ENCODE measurements around the gene CHML. TPM values are rescaled to one million over a fixed set of nuclear protein-coding genes. Genes with fewer than 3 reads are reported as not detected.

Gene CHML
- total and polyA plus RNA-seq, 2 donors (not counting 1 experiment from before 2014, with no cell fraction given) = 9.7 to 34.0 TPM

DNA sequence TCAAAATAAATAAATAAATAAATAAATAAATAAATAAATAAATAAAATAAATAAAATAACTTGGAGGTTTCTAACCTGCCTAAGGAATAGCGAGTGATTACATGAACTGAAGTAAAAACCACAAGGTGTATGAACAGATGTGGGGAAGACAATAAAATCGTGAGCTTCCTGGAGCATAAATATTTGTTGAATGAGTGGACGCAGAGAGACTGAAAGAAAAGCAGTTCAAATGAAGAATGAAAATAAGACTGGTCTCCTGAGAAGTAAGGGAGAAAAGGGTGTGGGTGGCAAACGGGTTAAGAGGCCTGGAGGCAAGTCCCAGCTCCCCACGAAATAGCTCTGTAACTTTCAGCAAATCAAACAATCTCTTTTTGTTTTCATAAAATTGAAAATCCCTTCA, 33.6 kb downstream of the CHML start:
- WGBS (ENCODE audit: insufficient coverage) = 82% methylated on average over 3 of the region's 5 CpGs
- Histone ChIP-seq H3K9me3 (ENCODE audit: control extremely low read depth in 1 of 3, control insufficient read depth in 2 of 3, insufficient read depth in 1 of 3, low read length in 2 of 3) (no peaks in the 10 kb centered on the region), H3K4me1 (ENCODE audit: control insufficient read depth in 2 of 2, insufficient read depth in 2 of 2, low read length in 2 of 2) (peaks cover 6% of the 10 kb centered on the region in 2 donors), H3K27me3 (replicated peaks in 1 of 4; ENCODE audit: control extremely low read depth in 1 of 4, control insufficient read depth in 3 of 4, insufficient read depth in 4 of 4, low read length in 3 of 4) (no peaks in the 10 kb centered on the region), H3K4me2 (replicated peaks; ENCODE audit: low read depth, low read length, poor library complexity, severe bottlenecking) (no peak overlapping the region), H2AFZ (ENCODE audit: insufficient read depth, low read depth, low read length, poor library complexity, severe bottlenecking) (no peak overlapping the region), H3K36me3 (replicated peaks in 1 of 2; ENCODE audit: control extremely low read depth in 1 of 2, control insufficient read depth in 1 of 2, extremely low read depth in 1 of 2, insufficient read depth in 2 of 2, low read length in 1 of 2) (peaks cover 11 to 35% of the 10 kb centered on the region in 2 experiments), H3K27ac (ENCODE audit: low read length in 2 of 2) (no peak overlapping the region), H4K20me1 (ENCODE audit: control insufficient read depth, insufficient read depth, low read length, poor library complexity, severe bottlenecking) (peaks cover 8% of the 10 kb centered on the region), H3K79me2 (ENCODE audit: control insufficient read depth, insufficient read depth, low read length) (peaks cover 48% of the 10 kb centered on the region), H3K4me3 (ENCODE audit: control extremely low read depth in 1 of 5, extremely low read depth in 1 of 5, insufficient read depth in 1 of 5, low read depth in 2 of 5, low read length in 4 of 5) (no peak overlapping the region), H3K9ac (ENCODE audit: low read length) (no peak overlapping the region)
- DNase-seq (no peak), ATAC-seq (ENCODE audit: low read depth) (no peak)
- Mint-ChIP-seq H3K27me3 (no peaks in the 10 kb centered on the region), H3K9me3 (ENCODE audit: insufficient read depth) (no peaks in the 10 kb centered on the region), H3K4me3 (no peak overlapping the region), H3K27ac (no peak overlapping the region), H3K4me1 (peaks cover 21% of the 10 kb centered on the region)
- TF ChIP-seq, protein P1, sequence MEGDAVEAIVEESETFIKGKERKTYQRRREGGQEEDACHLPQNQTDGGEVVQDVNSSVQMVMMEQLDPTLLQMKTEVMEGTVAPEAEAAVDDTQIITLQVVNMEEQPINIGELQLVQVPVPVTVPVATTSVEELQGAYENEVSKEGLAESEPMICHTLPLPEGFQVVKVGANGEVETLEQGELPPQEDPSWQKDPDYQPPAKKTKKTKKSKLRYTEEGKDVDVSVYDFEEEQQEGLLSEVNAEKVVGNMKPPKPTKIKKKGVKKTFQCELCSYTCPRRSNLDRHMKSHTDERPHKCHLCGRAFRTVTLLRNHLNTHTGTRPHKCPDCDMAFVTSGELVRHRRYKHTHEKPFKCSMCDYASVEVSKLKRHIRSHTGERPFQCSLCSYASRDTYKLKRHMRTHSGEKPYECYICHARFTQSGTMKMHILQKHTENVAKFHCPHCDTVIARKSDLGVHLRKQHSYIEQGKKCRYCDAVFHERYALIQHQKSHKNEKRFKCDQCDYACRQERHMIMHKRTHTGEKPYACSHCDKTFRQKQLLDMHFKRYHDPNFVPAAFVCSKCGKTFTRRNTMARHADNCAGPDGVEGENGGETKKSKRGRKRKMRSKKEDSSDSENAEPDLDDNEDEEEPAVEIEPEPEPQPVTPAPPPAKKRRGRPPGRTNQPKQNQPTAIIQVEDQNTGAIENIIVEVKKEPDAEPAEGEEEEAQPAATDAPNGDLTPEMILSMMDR (IDR thresholded peaks at IDR 0.05) = no peak
- no peak for TF ChIP-seq EZH2 (IDR thresholded peaks at IDR 0.05; ENCODE audit: borderline replicate concordance, insufficient read depth, low read depth, low read length, poor library complexity, severe bottlenecking)
- POLR2A ChIA-PET = no interaction called here
- CTCF ChIA-PET = interaction anchor here (1.2 kb wide), 1 partner anchor 19 kb away, joined by 3 read pairs; no protein-coding TSS in a partner anchor
- intact Hi-C loops (cut with micrococcal nuclease) = no loop called here

DNA sequence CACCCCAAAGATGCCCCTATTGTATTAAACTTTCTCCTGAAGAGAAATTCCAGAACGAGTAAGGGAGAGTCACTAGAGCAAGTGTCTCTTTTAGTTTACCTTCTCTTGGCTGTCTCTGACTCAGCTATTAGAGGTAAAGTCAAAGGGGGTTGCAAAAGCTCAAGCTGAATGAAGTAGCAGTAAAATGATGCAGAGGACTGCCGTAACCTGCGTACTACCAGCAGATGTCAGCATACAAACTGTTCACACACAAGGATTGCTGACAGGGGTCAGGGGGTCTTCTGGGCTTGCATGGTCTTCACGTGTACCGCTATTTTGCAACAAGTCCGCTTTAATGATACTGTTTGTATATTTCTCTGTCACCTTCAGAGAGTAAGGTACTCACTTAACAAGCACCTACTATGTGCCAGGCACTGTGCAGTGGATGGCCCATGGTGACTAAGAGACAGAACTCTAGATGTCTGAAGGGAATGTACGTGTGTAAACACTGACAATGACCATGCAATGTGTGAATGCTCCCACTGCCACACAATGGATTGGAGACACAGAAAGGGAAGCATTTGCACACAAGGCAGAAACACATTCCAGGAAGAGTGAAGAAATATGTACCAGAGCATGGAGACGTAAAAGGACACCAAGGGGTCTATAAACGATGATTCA, 34.9 kb downstream of the CHML start:
- no peak overlapping the region for H3K9ac ChIP-seq (ENCODE audit: low read length)
- no peak overlapping the region for H3K4me2 ChIP-seq (replicated peaks; ENCODE audit: low read depth, low read length, poor library complexity, severe bottlenecking)
- intact Hi-C loops (cut with micrococcal nuclease) = no loop called here
- no peak overlapping the region for H2AFZ ChIP-seq (ENCODE audit: insufficient read depth, low read depth, low read length, poor library complexity, severe bottlenecking)
- TF ChIP-seq, protein P1 (IDR thresholded peaks at IDR 0.05) = no peak
- TF ChIP-seq EZH2 (IDR thresholded peaks at IDR 0.05; ENCODE audit: borderline replicate concordance, insufficient read depth, low read depth, low read length, poor library complexity, severe bottlenecking) = no peak
- peaks cover 45% of the 10 kb centered on the region for H3K79me2 ChIP-seq (ENCODE audit: control insufficient read depth, insufficient read depth, low read length)
- peaks cover 11 to 35% of the 10 kb centered on the region in 2 experiments for H3K36me3 ChIP-seq (replicated peaks in 1 of 2; ENCODE audit: control extremely low read depth in 1 of 2, control insufficient read depth in 1 of 2, extremely low read depth in 1 of 2, insufficient read depth in 2 of 2, low read length in 1 of 2)
- no peaks in the 10 kb centered on the region for H3K27me3 Mint-ChIP-seq
- ChIA-PET CTCF (interaction anchor here (0.6 to 1.5 kb wide), 3 partner anchors 35 to 393 kb away, joined by 3 read pairs; partner anchors contain the start of genes CHML, MAP1LC3C and OPN3), POLR2A (no interaction called here)
- H3K27ac Mint-ChIP-seq = no peak overlapping the region
- no peaks in the 10 kb centered on the region for H3K9me3 Mint-ChIP-seq (ENCODE audit: insufficient read depth)
- WGBS (ENCODE audit: insufficient coverage) = 100% methylated on average over 2 of the region's 9 CpGs
- H3K9me3 ChIP-seq (ENCODE audit: control extremely low read depth in 1 of 3, control insufficient read depth in 2 of 3, insufficient read depth in 1 of 3, low read length in 2 of 3) = no peaks in the 10 kb centered on the region
- no peaks in the 10 kb centered on the region for H4K20me1 ChIP-seq (ENCODE audit: control insufficient read depth, insufficient read depth, low read length, poor library complexity, severe bottlenecking)
- ATAC-seq (ENCODE audit: low read depth) = no peak
- no peak overlapping the region for H3K4me3 Mint-ChIP-seq
- H3K4me1 Mint-ChIP-seq = peaks cover 31% of the 10 kb centered on the region
- peaks cover 9 to 10% of the 10 kb centered on the region in 2 donors for H3K4me1 ChIP-seq (ENCODE audit: control insufficient read depth in 2 of 2, insufficient read depth in 2 of 2, low read length in 2 of 2)
- H3K4me3 ChIP-seq (ENCODE audit: control extremely low read depth in 1 of 5, extremely low read depth in 1 of 5, insufficient read depth in 1 of 5, low read depth in 2 of 5, low read length in 4 of 5) = no peak overlapping the region
- no peak overlapping the region for H3K27ac ChIP-seq (ENCODE audit: low read length in 2 of 2)
- no peaks in the 10 kb centered on the region for H3K27me3 ChIP-seq (replicated peaks in 1 of 4; ENCODE audit: control extremely low read depth in 1 of 4, control insufficient read depth in 3 of 4, insufficient read depth in 4 of 4, low read length in 3 of 4)
- DNase-seq = no peak
